WTC11 (cell line): Measurements from ENCODE around the gene MOGAT1. TPM values are rescaled to one million over a fixed set of nuclear protein-coding genes. Genes with fewer than 3 reads are reported as not detected.

Source experiments
- ATAC-seq: fragments of 200-7000 bp; cut with Tn5 transposase; 2 replicates; pipeline ENCODE4 v1.10.0; 2021; ENCODE audit warnings: mild to moderate bottlenecking, moderate library complexity
- CTCF ChIA-PET: fragments of 300-600 bp; sonication (Branson Sonifier 250); formaldehyde crosslinking; loops from one replicate; lab custom pipeline; 2021; ENCODE audit warnings: antibody characterized with exemption; lab: Charles Lee
- POLR2A ChIA-PET: fragments of 350-600 bp; sonication (Branson Sonifier 250); formaldehyde crosslinking; loops from one replicate; lab custom pipeline; 2021; ENCODE audit warnings: antibody characterized with exemption; lab: Charles Lee
- DNase-seq: peaks from one replicate; pipeline ENCODE4 v3.0.0; 2021; ENCODE audit warnings: low spot score
- H3K27ac Mint-ChIP-seq: 2 replicates; pipeline ENCODE4 v1.8.0; 2021; ENCODE audit warnings: mixed read lengths
- H3K27me3 Mint-ChIP-seq: 2 replicates; pipeline ENCODE4 v1.8.0; 2021; ENCODE audit warnings: low read depth, mild to moderate bottlenecking, moderate library complexity, mixed read lengths
- H3K36me3 Mint-ChIP-seq: 2 replicates; pipeline ENCODE4 v1.8.0; 2021; ENCODE audit warnings: mixed read lengths
- H3K4me1 Mint-ChIP-seq: 2 replicates; pipeline ENCODE4 v1.8.0; 2022; ENCODE audit warnings: mixed read lengths
- H3K4me3 Mint-ChIP-seq: 2 replicates; pipeline ENCODE4 v1.8.0; 2021; ENCODE audit warnings: mild to moderate bottlenecking, moderate library complexity, mixed read lengths
- H3K9me3 Mint-ChIP-seq: 2 replicates; pipeline ENCODE4 v1.8.0; 2021; ENCODE audit warnings: mixed read lengths
- AFF4 ChIP-seq: sonication (generic); formaldehyde crosslinking; IDR thresholded peaks from 2 replicates; pipeline ENCODE4 v1.8.1; 2023; ENCODE audit warnings: mild to moderate bottlenecking, missing genetic modification reagents, borderline replicate concordance
- CREM ChIP-seq: sonication (generic); formaldehyde crosslinking; IDR thresholded peaks from 2 replicates; pipeline ENCODE4 v1.8.1; 2022; ENCODE audit warnings: mild to moderate bottlenecking, missing genetic modification reagents, moderate library complexity
- ETV6 ChIP-seq: sonication (generic); formaldehyde crosslinking; IDR thresholded peaks from 2 replicates; pipeline ENCODE4 v1.8.1; 2022; ENCODE audit warnings: mild to moderate bottlenecking, missing genetic modification reagents
- GRHL2 ChIP-seq: fragments of 250-450 bp; sonication (Bioruptor Pico); IDR thresholded peaks from 2 replicates; pipeline ENCODE4 v1.8.0; 2022; ENCODE audit warnings: mild to moderate bottlenecking, moderate library complexity; ENCODE audit not compliant: insufficient replicate concordance, severe bottlenecking
- KAT7 ChIP-seq: sonication (generic); formaldehyde crosslinking; IDR thresholded peaks from 2 replicates; pipeline ENCODE4 v1.8.1; 2023; ENCODE audit warnings: missing genetic modification reagents, mild to moderate bottlenecking, borderline replicate concordance
- NFATC4 ChIP-seq: fragments of 250-450 bp; sonication (Bioruptor Pico); IDR thresholded peaks from 2 replicates; pipeline ENCODE4 v1.9.0; 2021; ENCODE audit warnings: mild to moderate bottlenecking
- NR1H2 ChIP-seq: sonication (generic); formaldehyde crosslinking; IDR thresholded peaks from 2 replicates; pipeline ENCODE4 v1.9.0; 2021; ENCODE audit warnings: mild to moderate bottlenecking, moderate library complexity, missing genetic modification reagents
- NR2C2 ChIP-seq: sonication (generic); formaldehyde crosslinking; IDR thresholded peaks from 2 replicates; pipeline ENCODE4 v1.8.0; 2022; ENCODE audit warnings: mild to moderate bottlenecking, missing genetic modification reagents
- OVOL2 ChIP-seq: fragments of 250-450 bp; sonication (Bioruptor Pico); IDR thresholded peaks from 2 replicates; pipeline ENCODE4 v1.9.0; 2021; ENCODE audit warnings: mild to moderate bottlenecking, borderline replicate concordance
- PREB ChIP-seq: sonication (generic); formaldehyde crosslinking; IDR thresholded peaks from 2 replicates; pipeline ENCODE4 v1.8.1; 2022; ENCODE audit warnings: mild to moderate bottlenecking, missing genetic modification reagents, moderate library complexity, borderline replicate concordance
- SOX15 ChIP-seq: fragments of 250-450 bp; sonication (Bioruptor Pico); IDR thresholded peaks from 2 replicates; pipeline ENCODE4 v1.9.0; 2021; ENCODE audit warnings: mild to moderate bottlenecking
- ZNF121 ChIP-seq: sonication (generic); formaldehyde crosslinking; IDR thresholded peaks from 2 replicates; pipeline ENCODE4 v1.8.0; 2023; ENCODE audit warnings: missing genetic modification reagents
- ZNF138 ChIP-seq: sonication (generic); formaldehyde crosslinking; conservative IDR thresholded peaks from 2 replicates; pipeline ENCODE4 v1.8.1; 2022; ENCODE audit warnings: mild to moderate bottlenecking, moderate library complexity, missing genetic modification reagents
- ZNF317 ChIP-seq: sonication (generic); formaldehyde crosslinking; IDR thresholded peaks from 2 replicates; pipeline ENCODE4 v1.8.1; 2023; ENCODE audit warnings: low read depth, mild to moderate bottlenecking, moderate library complexity, missing genetic modification reagents, borderline replicate concordance
- ZNF396 ChIP-seq: fragments of 250-450 bp; sonication (Bioruptor Pico); IDR thresholded peaks from 2 replicates; pipeline ENCODE4 v1.8.0; 2021; ENCODE audit warnings: mild to moderate bottlenecking, moderate library complexity, borderline replicate concordance
- total RNA-seq: library from RNA; stranded (reverse); gene quantifications from 3 replicates; pipeline ENCODE4 v1.2.3, GENCODE V29; 2021
- TF ChIP-seq, protein P1 (sequence below): fragments of 250-450 bp; sonication (Bioruptor Pico); IDR thresholded peaks from 2 replicates; pipeline ENCODE4 v1.9.0; 2021; ENCODE audit warnings: mild to moderate bottlenecking
- TF ChIP-seq, protein P2 (sequence below): sonication (generic); formaldehyde crosslinking; IDR thresholded peaks from 2 replicates; pipeline ENCODE4 v1.8.1; 2023; ENCODE audit warnings: mild to moderate bottlenecking, missing genetic modification reagents
- TF ChIP-seq, protein P3 (sequence below): fragments of 250-450 bp; sonication (Bioruptor Pico); conservative IDR thresholded peaks from 2 replicates; pipeline ENCODE4 v1.9.0; 2021; ENCODE audit warnings: mild to moderate bottlenecking
- TF ChIP-seq, protein P4 (sequence below): fragments of 250-450 bp; sonication (Bioruptor Pico); IDR thresholded peaks from 2 replicates; pipeline ENCODE4 v1.9.0; 2021; ENCODE audit warnings: mild to moderate bottlenecking, borderline replicate concordance

Gene MOGAT1
- total RNA-seq, 1 experiment from 2014 or later = 0.72 TPM

DNA sequence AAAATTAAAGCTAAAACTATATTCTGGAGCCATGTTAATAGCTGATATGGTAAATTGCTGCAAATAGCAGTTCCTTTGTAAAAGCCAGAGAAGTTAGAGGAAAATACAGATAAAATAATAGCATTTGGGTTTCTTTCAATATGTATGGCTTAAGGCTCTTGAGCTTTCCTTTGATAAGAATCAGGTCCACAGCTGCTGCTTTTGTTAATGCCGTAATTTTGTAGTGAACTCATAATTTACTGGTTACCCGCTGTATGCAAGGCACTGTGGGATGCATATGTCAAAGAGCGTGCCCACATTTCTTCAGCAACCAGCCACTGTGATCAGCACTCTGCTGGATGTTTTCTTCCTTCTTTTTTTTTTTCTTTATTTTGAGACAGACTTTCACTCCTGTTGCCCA, 79.1 kb downstream of the MOGAT1 start:
- ChIA-PET CTCF (interaction anchor here (0.9 to 1.2 kb wide), 3 partner anchors 41 to 153 kb away, joined by 3 read pairs; no protein-coding TSS in a partner anchor), POLR2A (no interaction called here)
- peaks cover 52% of the 10 kb centered on the region for H3K4me1 Mint-ChIP-seq
- H3K4me3 Mint-ChIP-seq = no peak overlapping the region
- no peaks in the 10 kb centered on the region for H3K9me3 Mint-ChIP-seq
- ATAC-seq (no peak), DNase-seq (no peak)
- TF ChIP-seq, protein P1, sequence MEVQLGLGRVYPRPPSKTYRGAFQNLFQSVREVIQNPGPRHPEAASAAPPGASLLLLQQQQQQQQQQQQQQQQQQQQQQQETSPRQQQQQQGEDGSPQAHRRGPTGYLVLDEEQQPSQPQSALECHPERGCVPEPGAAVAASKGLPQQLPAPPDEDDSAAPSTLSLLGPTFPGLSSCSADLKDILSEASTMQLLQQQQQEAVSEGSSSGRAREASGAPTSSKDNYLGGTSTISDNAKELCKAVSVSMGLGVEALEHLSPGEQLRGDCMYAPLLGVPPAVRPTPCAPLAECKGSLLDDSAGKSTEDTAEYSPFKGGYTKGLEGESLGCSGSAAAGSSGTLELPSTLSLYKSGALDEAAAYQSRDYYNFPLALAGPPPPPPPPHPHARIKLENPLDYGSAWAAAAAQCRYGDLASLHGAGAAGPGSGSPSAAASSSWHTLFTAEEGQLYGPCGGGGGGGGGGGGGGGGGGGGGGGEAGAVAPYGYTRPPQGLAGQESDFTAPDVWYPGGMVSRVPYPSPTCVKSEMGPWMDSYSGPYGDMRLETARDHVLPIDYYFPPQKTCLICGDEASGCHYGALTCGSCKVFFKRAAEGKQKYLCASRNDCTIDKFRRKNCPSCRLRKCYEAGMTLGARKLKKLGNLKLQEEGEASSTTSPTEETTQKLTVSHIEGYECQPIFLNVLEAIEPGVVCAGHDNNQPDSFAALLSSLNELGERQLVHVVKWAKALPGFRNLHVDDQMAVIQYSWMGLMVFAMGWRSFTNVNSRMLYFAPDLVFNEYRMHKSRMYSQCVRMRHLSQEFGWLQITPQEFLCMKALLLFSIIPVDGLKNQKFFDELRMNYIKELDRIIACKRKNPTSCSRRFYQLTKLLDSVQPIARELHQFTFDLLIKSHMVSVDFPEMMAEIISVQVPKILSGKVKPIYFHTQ (CRISPR knock-in tag) = no peak
- no peak for TF ChIP-seq OVOL2
- no peak for TF ChIP-seq NFATC4 (CRISPR knock-in tag)
- TF ChIP-seq, protein P2, sequence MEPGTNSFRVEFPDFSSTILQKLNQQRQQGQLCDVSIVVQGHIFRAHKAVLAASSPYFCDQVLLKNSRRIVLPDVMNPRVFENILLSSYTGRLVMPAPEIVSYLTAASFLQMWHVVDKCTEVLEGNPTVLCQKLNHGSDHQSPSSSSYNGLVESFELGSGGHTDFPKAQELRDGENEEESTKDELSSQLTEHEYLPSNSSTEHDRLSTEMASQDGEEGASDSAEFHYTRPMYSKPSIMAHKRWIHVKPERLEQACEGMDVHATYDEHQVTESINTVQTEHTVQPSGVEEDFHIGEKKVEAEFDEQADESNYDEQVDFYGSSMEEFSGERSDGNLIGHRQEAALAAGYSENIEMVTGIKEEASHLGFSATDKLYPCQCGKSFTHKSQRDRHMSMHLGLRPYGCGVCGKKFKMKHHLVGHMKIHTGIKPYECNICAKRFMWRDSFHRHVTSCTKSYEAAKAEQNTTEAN (CRISPR knock-in tag) = no peak
- TF ChIP-seq, protein P3, sequence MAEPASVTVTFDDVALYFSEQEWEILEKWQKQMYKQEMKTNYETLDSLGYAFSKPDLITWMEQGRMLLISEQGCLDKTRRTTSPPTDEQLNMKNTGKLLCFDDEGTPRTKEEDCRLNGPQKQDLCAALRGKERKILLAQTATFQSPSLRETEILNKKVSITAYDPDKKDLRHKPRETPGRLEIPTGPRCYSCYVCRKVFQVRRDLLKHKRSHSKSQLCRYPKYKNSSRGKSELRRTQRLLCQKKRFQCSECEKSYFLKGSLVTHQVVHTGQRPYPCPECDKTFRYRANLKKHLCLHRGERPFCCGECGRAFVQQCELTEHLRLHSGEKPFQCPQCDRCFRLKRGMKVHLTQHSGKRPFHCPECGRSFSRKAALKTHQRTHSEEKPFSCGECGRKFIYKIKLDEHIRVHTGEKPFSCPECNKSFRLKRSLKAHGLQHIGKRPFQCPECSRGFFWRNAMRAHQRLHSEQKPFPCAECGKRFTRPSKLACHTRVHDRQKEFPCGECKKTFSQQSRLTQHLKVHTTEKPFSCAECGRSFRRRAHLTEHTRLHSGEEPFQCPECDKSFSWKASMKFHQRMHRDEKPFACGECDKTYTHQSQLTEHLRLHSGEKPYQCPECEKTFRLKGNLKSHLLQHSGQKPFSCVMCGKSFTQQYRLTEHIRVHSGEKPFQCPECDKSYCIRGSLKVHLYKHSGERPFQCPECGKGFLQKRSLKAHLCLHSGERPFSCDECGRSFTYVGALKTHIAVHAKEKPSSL (CRISPR knock-in tag) = no peak
- no peak for TF ChIP-seq NR2C2 (CRISPR knock-in tag)
- TF ChIP-seq CREM (CRISPR knock-in tag) = no peak
- no peak for TF ChIP-seq ETV6 (CRISPR knock-in tag)
- no peak for TF ChIP-seq SOX15 (CRISPR knock-in tag)
- TF ChIP-seq AFF4 = no peak
- TF ChIP-seq PREB (CRISPR knock-in tag) = no peak
- no peak for TF ChIP-seq ZNF138 (CRISPR knock-in tag)
- no peaks in the 10 kb centered on the region for H3K27me3 Mint-ChIP-seq
- no peak overlapping the region for H3K27ac Mint-ChIP-seq
- no peaks in the 10 kb centered on the region for H3K36me3 Mint-ChIP-seq

- ATAC-seq (no peak), DNase-seq (no peak)
- CTCF ChIA-PET = interaction anchor here (1.2 kb wide), 1 partner anchor 42 kb away, joined by 3 read pairs; no protein-coding TSS in a partner anchor
- H3K4me1 Mint-ChIP-seq = peaks cover 46% of the 10 kb centered on the region
- no peaks in the 10 kb centered on the region for H3K9me3 Mint-ChIP-seq
- no peak overlapping the region for H3K4me3 Mint-ChIP-seq
- no peaks in the 10 kb centered on the region for H3K27me3 Mint-ChIP-seq
- TF ChIP-seq ZNF121 (no peak), KAT7 (CRISPR knock-in tag) (no peak), NR1H2 (CRISPR knock-in tag) (no peak), ZNF396 (CRISPR knock-in tag) (no peak), GRHL2 (CRISPR knock-in tag) (no peak), ZNF317 (CRISPR knock-in tag) (no peak)
- TF ChIP-seq, protein P4, sequence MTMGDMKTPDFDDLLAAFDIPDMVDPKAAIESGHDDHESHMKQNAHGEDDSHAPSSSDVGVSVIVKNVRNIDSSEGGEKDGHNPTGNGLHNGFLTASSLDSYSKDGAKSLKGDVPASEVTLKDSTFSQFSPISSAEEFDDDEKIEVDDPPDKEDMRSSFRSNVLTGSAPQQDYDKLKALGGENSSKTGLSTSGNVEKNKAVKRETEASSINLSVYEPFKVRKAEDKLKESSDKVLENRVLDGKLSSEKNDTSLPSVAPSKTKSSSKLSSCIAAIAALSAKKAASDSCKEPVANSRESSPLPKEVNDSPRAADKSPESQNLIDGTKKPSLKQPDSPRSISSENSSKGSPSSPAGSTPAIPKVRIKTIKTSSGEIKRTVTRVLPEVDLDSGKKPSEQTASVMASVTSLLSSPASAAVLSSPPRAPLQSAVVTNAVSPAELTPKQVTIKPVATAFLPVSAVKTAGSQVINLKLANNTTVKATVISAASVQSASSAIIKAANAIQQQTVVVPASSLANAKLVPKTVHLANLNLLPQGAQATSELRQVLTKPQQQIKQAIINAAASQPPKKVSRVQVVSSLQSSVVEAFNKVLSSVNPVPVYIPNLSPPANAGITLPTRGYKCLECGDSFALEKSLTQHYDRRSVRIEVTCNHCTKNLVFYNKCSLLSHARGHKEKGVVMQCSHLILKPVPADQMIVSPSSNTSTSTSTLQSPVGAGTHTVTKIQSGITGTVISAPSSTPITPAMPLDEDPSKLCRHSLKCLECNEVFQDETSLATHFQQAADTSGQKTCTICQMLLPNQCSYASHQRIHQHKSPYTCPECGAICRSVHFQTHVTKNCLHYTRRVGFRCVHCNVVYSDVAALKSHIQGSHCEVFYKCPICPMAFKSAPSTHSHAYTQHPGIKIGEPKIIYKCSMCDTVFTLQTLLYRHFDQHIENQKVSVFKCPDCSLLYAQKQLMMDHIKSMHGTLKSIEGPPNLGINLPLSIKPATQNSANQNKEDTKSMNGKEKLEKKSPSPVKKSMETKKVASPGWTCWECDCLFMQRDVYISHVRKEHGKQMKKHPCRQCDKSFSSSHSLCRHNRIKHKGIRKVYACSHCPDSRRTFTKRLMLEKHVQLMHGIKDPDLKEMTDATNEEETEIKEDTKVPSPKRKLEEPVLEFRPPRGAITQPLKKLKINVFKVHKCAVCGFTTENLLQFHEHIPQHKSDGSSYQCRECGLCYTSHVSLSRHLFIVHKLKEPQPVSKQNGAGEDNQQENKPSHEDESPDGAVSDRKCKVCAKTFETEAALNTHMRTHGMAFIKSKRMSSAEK (CRISPR knock-in tag) = no peak
- POLR2A ChIA-PET = no interaction called here
- no peaks in the 10 kb centered on the region for H3K36me3 Mint-ChIP-seq
- H3K27ac Mint-ChIP-seq = no peak overlapping the region
Measured at GRCh38 chr2:222751238-222751637, 79.8 kb downstream of the MOGAT1 start.
